ENCODE data around the gene SMYD3. TPM values are rescaled to one million over a fixed set of nuclear protein-coding genes. Genes with fewer than 3 reads are reported as not detected.

The SMYD3 gene
- total RNA-seq, 1 experiment from 2014 or later: 25.5 TPM

- no peak overlapping the region for H3K4me2 ChIP-seq (ENCODE audit: insufficient read depth, insufficient read length, low read length)
Observed at GRCh38 chr1:246155923-246156322, 351.2 kb downstream of the SMYD3 start.

More at GRCh38 chr1:246155923-246156322, 351.2 kb downstream of the SMYD3 start:
- Histone ChIP-seq H3K14ac (ENCODE audit: insufficient read depth, low read length) (no peak overlapping the region), H2BK20ac (ENCODE audit: low read depth, low read length, poor library complexity, severe bottlenecking) (no peak overlapping the region), H3K79me2 (ENCODE audit: insufficient read depth, low read length) (no peaks in the 10 kb centered on the region), H3T11ph (ENCODE audit: low read length) (no peak overlapping the region), H3K56ac (ENCODE audit: insufficient read length, low read depth, low read length) (no peak overlapping the region), H3K4me1 (ENCODE audit: insufficient read depth, low read length) (no peaks in the 10 kb centered on the region), H2BK12ac (ENCODE audit: insufficient read length, low read depth, low read length) (no peak overlapping the region), H2BK5ac (ENCODE audit: insufficient read length, low read length) (no peak overlapping the region), H2BK120ac (ENCODE audit: low read depth, low read length, poor library complexity, severe bottlenecking) (no peak overlapping the region), H2BK15ac (ENCODE audit: low read depth, low read length) (no peak overlapping the region), H3K23ac (ENCODE audit: insufficient read length, low read depth, low read length) (no peak overlapping the region), H4K5ac (ENCODE audit: insufficient read length, low read depth, low read length) (no peak overlapping the region), H2AFZ (ENCODE audit: low read length) (no peak overlapping the region), H3K18ac (ENCODE audit: insufficient read length, low read depth, low read length) (no peak overlapping the region), H3K79me1 (ENCODE audit: insufficient read depth, low read depth, low read length, poor library complexity, severe bottlenecking) (no peaks in the 10 kb centered on the region), H3K27ac (ENCODE audit: insufficient read length, low read depth, low read length) (no peak overlapping the region), H4K91ac (ENCODE audit: insufficient read length, low read depth, low read length) (no peak overlapping the region), H3K9ac (ENCODE audit: extremely low read depth, insufficient read length, low read length) (no peak overlapping the region), H3K27me3 (ENCODE audit: insufficient read depth, low read length) (no peaks in the 10 kb centered on the region), H4K8ac (replicated peaks; ENCODE audit: insufficient read length, low read depth, low read length) (no peak overlapping the region), H3K4ac (ENCODE audit: low read depth, low read length) (no peak overlapping the region), H2AK5ac (ENCODE audit: insufficient read length, low read length) (no peak overlapping the region), H4K20me1 (ENCODE audit: control insufficient read depth, insufficient read depth, insufficient read length) (no peaks in the 10 kb centered on the region), H3K23me2 (ENCODE audit: insufficient read length, low read depth, low read length, poor library complexity, severe bottlenecking) (no peaks in the 10 kb centered on the region), H3K9me3 (ENCODE audit: control insufficient read depth, low read depth, low read length) (no peaks in the 10 kb centered on the region)
- no CpG with 5 or more reads among the region's 4 CpGs for WGBS (ENCODE audit: extremely low coverage, insufficient read length, low lambda C conversion rate)
- H3K4me3 Mint-ChIP-seq: no peak overlapping the region
- DNase-seq: no peak
- TF ChIP-seq CTCF (conservative IDR thresholded peaks at IDR 0.05): no peak
- no peaks in the 10 kb centered on the region for H3K9me3 Mint-ChIP-seq
- no peaks in the 10 kb centered on the region for H3K27me3 Mint-ChIP-seq (ENCODE audit: low read depth)
- peaks cover 24 to 41% of the 10 kb centered on the region in 2 experiments for H3K4me1 Mint-ChIP-seq
- H3K36me3 Mint-ChIP-seq (ENCODE audit: insufficient read depth in 1 of 3, low read depth in 3 of 3): no peaks in the 10 kb centered on the region
- H3K27ac Mint-ChIP-seq: no peak overlapping the region

Measured in H9 (cell line).